Activated T-cell treated with anti-CD3 and anti-CD28 coated beads, Interleukin-2, amount 50 U/mL, for 72 hours (primary cell): ENCODE measurements around the gene JAZF1. TPM values are rescaled to one million over a fixed set of nuclear protein-coding genes. Genes with fewer than 3 reads are reported as not detected.

Experiments
- ATAC-seq, 2 donors: fragments of 150-1000 bp; cut with Tn5 transposase; replicated peaks in 1 of 2; 2 replicates each; pipeline ENCODE4 v1.10.0; 2021; ENCODE audit warnings: moderate library complexity in 2 of 2, mild to moderate bottlenecking in 1 of 2
- DNase-seq, 2 donors: peaks; one replicate each; pipeline ENCODE4 v3.0.0; 2021 to 2022; ENCODE audit warnings: mixed read lengths in 1 of 2
- H3K27ac Mint-ChIP-seq: one replicate; pipeline ENCODE4 v1.8.0; 2022; ENCODE audit warnings: mild to moderate bottlenecking, moderate library complexity, mixed read lengths
- H3K27me3 Mint-ChIP-seq: one replicate; pipeline ENCODE4 v1.8.0; 2022; ENCODE audit warnings: low read depth, mixed read lengths
- H3K36me3 Mint-ChIP-seq, 2 donors: one replicate each; pipeline ENCODE4 v1.8.0; 2022; ENCODE audit warnings: mixed read lengths in 2 of 2, mild to moderate bottlenecking in 1 of 2; ENCODE audit not compliant: insufficient read depth in 2 of 2
- H3K4me1 Mint-ChIP-seq: one replicate; pipeline ENCODE4 v1.8.0; 2022; ENCODE audit warnings: low read depth, mixed read lengths
- H3K4me3 Mint-ChIP-seq, 2 donors: one replicate each; pipeline ENCODE4 v1.8.0; 2022; ENCODE audit warnings: mild to moderate bottlenecking in 2 of 2, mixed read lengths in 2 of 2, moderate library complexity in 2 of 2
- H3K9me3 Mint-ChIP-seq, 2 donors: one replicate each; pipeline ENCODE4 v1.8.0; 2022; ENCODE audit warnings: mixed read lengths in 2 of 2
- total RNA-seq, 2 donors: library from RNA; stranded (reverse); gene quantifications; one replicate each; pipeline ENCODE4 v1.2.3, GENCODE V29; 2022

JAZF1 gene
- total RNA-seq, 2 donors from 2014 or later, result 4.3 to 7.9 TPM

DNA sequence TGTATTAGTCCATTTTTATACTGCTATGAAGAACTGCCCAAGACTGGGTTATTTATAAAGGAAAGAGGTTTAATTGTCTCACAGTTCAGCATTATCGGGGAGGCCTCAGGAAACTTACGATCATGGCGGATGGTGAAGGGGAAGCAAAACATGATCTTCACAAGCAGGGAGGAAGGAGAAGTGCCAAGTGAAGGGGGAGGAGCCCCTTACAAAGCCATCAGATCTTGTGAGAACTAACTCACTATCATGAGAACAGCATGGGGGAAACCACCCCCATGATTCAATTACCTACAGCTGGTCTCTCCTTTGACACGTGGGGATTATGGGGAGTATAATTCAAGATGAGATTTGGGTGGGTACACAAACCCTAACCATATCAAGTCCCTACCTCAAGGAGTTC is 85.4 kb downstream of the JAZF1 start:
- Mint-ChIP-seq H3K4me1 (peaks cover 19% of the 10 kb centered on the region), H3K4me3 (no peak overlapping the region), H3K9me3 (no peaks in the 10 kb centered on the region), H3K27me3 (no peaks in the 10 kb centered on the region), H3K36me3 (no peaks in the 10 kb centered on the region), H3K27ac (no peak overlapping the region)
- DNase-seq (no peak), ATAC-seq (no peak)

DNA sequence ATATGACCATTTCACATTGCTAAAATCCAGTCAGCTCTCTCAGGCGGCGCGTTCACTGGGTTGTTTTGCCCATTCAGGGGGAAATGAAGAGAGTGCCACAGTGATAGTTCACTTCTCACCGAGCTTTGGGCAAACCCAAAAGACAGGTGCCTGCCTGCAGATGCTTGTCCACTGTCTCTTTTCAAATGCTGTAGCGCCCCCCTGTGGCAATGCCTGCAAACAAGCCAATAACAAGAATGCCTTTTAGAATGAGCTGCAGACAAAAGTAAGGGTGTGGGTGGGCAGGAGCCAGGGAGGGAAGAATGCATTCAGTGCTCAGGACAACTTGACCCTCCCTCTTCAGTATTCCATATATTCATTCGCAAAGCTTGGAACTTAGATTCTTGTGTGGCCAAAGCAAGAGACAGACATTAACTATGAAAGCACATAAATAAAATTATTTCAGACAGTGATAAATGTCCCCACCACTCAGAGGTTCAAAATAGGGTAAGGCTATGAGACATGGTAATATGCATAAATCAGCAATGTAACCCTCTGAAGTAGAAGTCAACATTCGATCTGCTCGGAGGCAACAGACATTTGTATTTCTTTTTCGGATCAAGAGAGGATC is 86.9 kb downstream of the JAZF1 start:
- ATAC-seq (peak in 1 of 2 donors; percentile 36), DNase-seq (peak; percentile 65 to 80)
- Mint-ChIP-seq H3K4me3 (no peak overlapping the region), H3K27ac (no peak overlapping the region), H3K36me3 (no peaks in the 10 kb centered on the region), H3K9me3 (no peaks in the 10 kb centered on the region), H3K27me3 (no peaks in the 10 kb centered on the region), H3K4me1 (peaks cover 19% of the 10 kb centered on the region)

DNA sequence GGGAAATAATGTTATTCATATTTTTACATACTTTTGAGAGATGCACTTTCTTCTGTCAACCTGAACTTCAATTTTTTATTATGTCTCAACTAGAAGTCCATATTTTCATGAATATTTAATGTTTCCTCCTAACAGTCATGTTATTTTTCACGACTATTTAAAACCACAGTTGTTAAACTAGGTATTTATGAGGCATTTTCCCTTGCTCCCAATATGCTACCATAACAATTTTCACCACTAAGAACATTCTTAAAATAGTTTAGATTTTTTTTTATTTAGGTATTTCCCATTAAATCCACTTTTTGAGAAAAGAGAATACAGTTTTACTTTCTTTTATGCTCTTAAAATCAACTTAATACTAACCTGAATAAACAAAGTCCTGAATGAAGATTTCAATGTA is 89.4 kb downstream of the JAZF1 start:
- DNase-seq, result no peak
- no peaks in the 10 kb centered on the region for H3K36me3 Mint-ChIP-seq
- no peaks in the 10 kb centered on the region for H3K9me3 Mint-ChIP-seq
- H3K4me1 Mint-ChIP-seq, result peaks cover 5% of the 10 kb centered on the region
- ATAC-seq, result no peak
- H3K27me3 Mint-ChIP-seq, result no peaks in the 10 kb centered on the region
- no peak overlapping the region for H3K4me3 Mint-ChIP-seq
- H3K27ac Mint-ChIP-seq, result no peak overlapping the region

GRCh38 chr7:28088901-28089714 is 91.5 kb downstream of the JAZF1 start:
- ATAC-seq, result no peak
- Mint-ChIP-seq H3K36me3 (no peaks in the 10 kb centered on the region), H3K4me3 (no peak overlapping the region), H3K27me3 (no peaks in the 10 kb centered on the region), H3K9me3 (no peaks in the 10 kb centered on the region), H3K4me1 (no peaks in the 10 kb centered on the region), H3K27ac (peak overlapping the region; percentile 44)
- no peak for DNase-seq

GRCh38 chr7:28088032-28088431 is 92.6 kb downstream of the JAZF1 start:
- DNase-seq (no peak), ATAC-seq (no peak)
- H3K9me3 Mint-ChIP-seq, result no peaks in the 10 kb centered on the region
- no peak overlapping the region for H3K27ac Mint-ChIP-seq
- no peak overlapping the region for H3K4me3 Mint-ChIP-seq
- H3K36me3 Mint-ChIP-seq, result no peaks in the 10 kb centered on the region
- no peaks in the 10 kb centered on the region for H3K27me3 Mint-ChIP-seq
- no peaks in the 10 kb centered on the region for H3K4me1 Mint-ChIP-seq

DNA sequence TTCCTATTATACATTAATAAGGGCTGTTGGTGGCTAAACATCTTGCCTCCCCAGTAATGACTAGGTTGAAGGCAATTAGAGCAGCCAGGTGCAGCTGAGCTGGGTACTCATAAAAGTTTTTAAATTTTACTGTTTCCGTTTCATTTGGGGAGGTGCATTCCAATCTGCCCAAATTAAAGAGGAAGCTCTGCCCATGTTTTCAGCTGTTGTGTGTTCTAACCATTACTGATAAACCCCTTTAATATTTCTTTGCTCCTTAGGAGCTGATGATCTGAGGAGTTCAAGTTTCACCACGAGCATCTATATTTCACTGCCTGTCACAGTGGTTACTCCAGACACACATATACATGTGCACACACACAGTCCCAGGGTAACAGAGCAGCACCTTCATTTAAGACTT is 94.4 kb downstream of the JAZF1 start:
- Mint-ChIP-seq H3K9me3 (no peaks in the 10 kb centered on the region), H3K4me3 (no peak overlapping the region), H3K4me1 (no peaks in the 10 kb centered on the region), H3K27ac (no peak overlapping the region), H3K36me3 (no peaks in the 10 kb centered on the region), H3K27me3 (no peaks in the 10 kb centered on the region)
- ATAC-seq (no peak), DNase-seq (no peak)

- Mint-ChIP-seq H3K4me3 (no peak overlapping the region), H3K4me1 (no peaks in the 10 kb centered on the region), H3K27me3 (no peaks in the 10 kb centered on the region), H3K36me3 (no peaks in the 10 kb centered on the region), H3K27ac (no peak overlapping the region), H3K9me3 (no peaks in the 10 kb centered on the region)
- DNase-seq, result no peak
- no peak for ATAC-seq
These were observed 96.3 kb downstream of the JAZF1 start for GRCh38 chr7:28083998-28084985.

GRCh38 chr7:28083164-28083997 is 97.2 kb downstream of the JAZF1 start:
- ATAC-seq (no peak), DNase-seq (no peak)
- Mint-ChIP-seq H3K4me3 (no peak overlapping the region), H3K9me3 (no peaks in the 10 kb centered on the region), H3K36me3 (no peaks in the 10 kb centered on the region), H3K27me3 (no peaks in the 10 kb centered on the region), H3K27ac (no peak overlapping the region), H3K4me1 (no peaks in the 10 kb centered on the region)

DNA sequence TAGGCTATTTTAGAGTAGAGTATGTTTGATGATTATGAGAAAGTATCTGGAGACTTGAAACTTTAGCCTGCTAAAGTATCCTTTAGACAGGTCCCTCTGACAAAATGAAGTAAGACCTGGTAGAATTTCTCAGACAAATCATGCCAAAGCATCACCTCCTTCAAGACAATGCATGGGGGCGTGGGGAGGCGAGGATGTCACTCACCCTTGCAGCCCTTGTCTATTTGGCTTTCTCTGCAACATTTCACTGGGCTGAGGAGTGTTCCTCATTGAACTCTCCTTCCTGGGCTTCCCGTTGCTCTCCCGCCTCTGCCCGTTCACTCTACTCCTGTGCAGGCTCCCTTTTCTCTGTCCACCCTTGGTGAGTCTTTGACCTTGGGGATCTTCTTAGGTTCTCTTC is 98.5 kb downstream of the JAZF1 start:
- H3K27ac Mint-ChIP-seq, result no peak overlapping the region
- peaks cover 3% of the 10 kb centered on the region for H3K4me1 Mint-ChIP-seq
- no peaks in the 10 kb centered on the region for H3K9me3 Mint-ChIP-seq
- no peaks in the 10 kb centered on the region for H3K36me3 Mint-ChIP-seq
- no peak for ATAC-seq
- H3K4me3 Mint-ChIP-seq, result no peak overlapping the region
- H3K27me3 Mint-ChIP-seq, result no peaks in the 10 kb centered on the region
- no peak for DNase-seq

GRCh38 chr7:28081016-28081415 is 99.6 kb downstream of the JAZF1 start:
- ATAC-seq (no peak), DNase-seq (no peak)
- H3K4me1 Mint-ChIP-seq, result peaks cover 3% of the 10 kb centered on the region
- no peaks in the 10 kb centered on the region for H3K9me3 Mint-ChIP-seq
- no peaks in the 10 kb centered on the region for H3K36me3 Mint-ChIP-seq
- no peaks in the 10 kb centered on the region for H3K27me3 Mint-ChIP-seq
- H3K4me3 Mint-ChIP-seq, result no peak overlapping the region
- H3K27ac Mint-ChIP-seq, result no peak overlapping the region

DNA sequence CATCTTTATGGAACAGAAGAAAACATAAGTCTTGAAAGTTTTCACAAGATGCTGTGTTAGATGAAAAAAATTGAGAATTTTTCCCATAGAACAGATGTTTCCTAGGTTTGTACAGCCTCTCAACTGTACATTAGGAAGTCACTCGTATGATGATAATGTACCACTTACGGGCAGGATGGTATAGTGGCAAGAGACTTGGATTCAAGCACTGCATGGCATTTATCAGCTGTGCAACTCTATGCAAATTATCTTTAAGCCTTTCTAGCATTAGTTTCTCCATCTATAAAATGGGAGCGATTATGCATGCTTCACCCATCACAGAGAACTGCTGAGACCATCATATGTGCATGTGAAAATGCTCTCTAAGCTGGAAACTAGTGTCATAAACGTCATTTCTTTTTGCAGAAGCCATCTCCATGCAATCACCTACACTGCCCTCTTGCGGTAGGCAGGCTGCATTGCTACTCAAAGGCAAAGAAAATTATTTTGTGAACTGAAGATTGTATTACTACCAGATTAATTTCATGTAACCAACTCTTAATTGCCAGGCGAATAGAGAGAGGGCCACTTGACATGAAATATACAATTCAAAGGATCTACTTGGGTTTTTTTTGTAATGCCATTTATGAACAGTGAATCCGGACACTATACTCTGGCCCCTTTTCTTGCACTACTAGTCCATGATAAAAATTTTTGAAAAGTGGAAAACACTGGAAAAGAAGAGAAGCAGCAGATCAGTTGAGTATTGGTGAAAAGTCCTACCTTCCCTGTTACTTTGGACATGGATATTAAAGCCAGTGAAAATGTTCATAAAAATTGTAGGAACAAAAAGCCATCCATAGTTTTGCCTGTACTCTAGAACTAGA is 102.3 kb downstream of the JAZF1 start:
- Mint-ChIP-seq H3K4me3 (no peak overlapping the region), H3K27me3 (no peaks in the 10 kb centered on the region), H3K4me1 (peaks cover 3% of the 10 kb centered on the region), H3K36me3 (no peaks in the 10 kb centered on the region), H3K27ac (no peak overlapping the region), H3K9me3 (no peaks in the 10 kb centered on the region)
- ATAC-seq (peak; percentile 25 to 51), DNase-seq (peak; percentile 51 to 59)

DNA sequence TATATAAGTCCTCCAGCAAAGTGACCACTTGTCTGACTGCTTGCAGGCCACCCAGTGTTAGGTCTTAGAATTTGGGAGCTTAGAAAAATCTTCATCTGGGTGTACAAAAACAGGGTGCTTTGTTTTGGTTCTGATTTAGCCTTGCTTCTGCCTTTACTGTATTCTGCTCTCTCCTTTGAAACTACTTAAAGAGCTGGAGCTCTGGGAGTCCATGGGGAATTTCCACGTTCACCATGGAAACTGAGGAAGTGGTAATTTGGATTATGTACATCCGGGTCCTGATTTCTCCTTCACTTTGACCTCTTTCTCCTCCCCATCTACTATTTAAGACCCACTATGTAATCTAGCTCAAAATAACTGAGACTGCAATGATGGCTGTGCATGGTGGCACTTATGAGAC is 103.0 kb downstream of the JAZF1 start:
- no peaks in the 10 kb centered on the region for H3K9me3 Mint-ChIP-seq
- DNase-seq (no peak), ATAC-seq (no peak)
- no peak overlapping the region for H3K27ac Mint-ChIP-seq
- no peaks in the 10 kb centered on the region for H3K27me3 Mint-ChIP-seq
- H3K4me1 Mint-ChIP-seq, result peaks cover 3% of the 10 kb centered on the region
- no peaks in the 10 kb centered on the region for H3K36me3 Mint-ChIP-seq
- no peak overlapping the region for H3K4me3 Mint-ChIP-seq
